Tongue (tissue), 2 donors: Measurements from ENCODE around the gene PIK3C2G. TPM values are rescaled to one million over a fixed set of nuclear protein-coding genes. Genes with fewer than 3 reads are reported as not detected.
A peak's percentile ranks its signal among the peaks of the same experiment; 100 is the strongest.
"Not testable (repeated sequence)": the region's sequence is repeated elsewhere in the genome, so short reads cannot be mapped to it uniquely, and the experiment has no call there.

ENCODE experiments used
- DNase-seq: peaks from one replicate; pipeline ENCODE4 v3.0.0-alpha.2; 2015
- total RNA-seq: library from RNA; depleted of rRNA; stranded (reverse); fragments of >200 nt; gene quantifications from one replicate; pipeline ENCODE4 v1.2.3, GENCODE V29; 2014

Gene PIK3C2G
- total RNA-seq, 1 donor from 2014 or later: 3.6 TPM

DNA sequence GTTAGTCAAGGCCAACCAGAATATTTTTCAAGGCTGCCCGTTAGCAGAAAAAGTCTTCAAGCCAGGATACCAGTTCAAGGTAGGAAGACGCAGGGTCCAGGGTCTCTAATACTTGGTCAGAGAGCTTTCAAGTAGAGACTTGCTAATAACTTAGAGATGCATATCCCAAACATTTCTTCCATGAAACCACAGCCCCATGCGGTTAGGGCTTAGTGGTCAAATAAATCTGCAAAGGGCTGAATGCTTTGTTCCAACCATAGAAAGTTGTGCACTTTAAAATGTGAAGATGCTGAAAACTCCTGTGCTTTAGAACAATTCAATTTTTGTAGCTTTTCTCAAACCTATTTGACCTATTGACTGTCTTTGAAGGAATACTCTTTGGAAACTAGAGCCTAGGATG is 208.9 kb downstream of the PIK3C2G start:
- no peak for DNase-seq

DNA sequence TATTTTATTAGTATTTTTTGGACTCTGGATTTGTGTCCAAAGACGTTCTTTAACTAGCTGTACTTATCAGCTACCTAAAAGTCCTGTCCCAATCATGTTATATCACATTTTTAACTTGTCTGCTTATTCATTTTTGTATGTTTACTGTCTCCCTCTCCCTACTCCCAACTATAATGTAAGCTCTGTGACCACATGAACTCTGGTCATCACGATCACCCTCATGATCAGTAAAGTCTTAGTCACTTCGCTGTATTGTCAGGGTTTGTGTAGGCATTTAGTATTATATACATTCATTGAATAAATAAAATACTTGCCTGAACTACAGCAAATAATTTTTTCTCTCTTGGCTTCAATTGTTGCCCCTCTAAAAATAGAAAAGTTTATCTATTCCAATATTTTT is 211.0 kb downstream of the PIK3C2G start:
- DNase-seq: no peak

DNA sequence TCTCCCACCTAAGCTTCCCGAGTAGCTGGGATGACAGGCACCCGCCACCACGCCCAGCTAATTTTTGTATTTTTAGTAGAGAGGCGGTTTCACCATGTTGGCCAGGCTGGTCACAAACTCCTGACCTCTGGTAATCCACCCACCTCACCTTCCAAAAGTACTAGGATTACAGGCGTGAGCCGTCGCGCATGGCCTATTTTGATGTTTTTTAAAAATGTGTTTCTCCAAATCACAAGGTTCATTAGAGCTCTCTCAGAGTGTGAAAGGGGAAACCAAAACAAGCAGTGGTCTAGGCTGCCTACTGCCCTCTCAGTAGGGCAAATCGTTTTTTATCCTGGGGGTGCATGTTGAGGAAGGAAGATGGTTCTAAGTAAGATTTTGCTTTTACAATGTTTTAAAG is 211.5 kb downstream of the PIK3C2G start:
- no peak for DNase-seq

DNA sequence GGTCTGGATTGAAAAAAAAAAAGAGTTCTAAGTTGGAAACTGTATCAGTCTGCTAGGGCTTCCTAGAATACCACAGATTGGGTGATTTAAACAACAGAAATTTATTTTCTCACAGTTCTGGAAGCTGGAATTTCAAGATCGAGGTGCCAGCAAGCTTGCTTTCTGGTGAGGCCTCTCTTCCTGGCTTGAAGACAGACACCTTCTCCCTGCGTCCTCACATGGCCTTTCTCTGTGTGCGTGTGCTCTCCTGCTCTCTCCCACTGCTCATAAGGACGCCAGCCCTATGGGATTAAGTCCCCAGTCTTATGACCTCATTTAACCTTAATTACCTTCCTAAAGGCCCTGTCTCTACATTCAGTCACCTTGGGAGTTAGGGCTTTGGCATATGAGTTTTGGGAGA is 215.5 kb downstream of the PIK3C2G start:
- no peak for DNase-seq

DNA sequence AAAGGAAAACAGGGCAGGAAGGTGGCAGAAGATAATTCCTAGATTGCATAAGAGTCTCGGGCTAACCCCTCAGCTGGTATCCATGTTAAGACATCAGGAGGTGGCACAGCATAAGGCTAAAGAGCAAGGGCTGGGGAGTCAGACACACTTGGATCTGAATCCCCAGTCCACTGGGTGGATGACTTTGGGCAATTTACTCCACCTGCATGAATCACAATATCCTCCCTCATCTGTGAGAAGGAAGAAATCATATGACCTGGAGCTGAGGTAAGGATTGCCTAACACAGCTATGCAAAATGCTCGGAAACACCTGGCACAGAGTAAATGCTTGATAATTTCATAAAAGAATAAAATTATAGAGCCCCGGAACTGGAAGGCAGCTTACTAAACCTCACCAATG is 217.9 kb downstream of the PIK3C2G start:
- DNase-seq: no peak

DNA sequence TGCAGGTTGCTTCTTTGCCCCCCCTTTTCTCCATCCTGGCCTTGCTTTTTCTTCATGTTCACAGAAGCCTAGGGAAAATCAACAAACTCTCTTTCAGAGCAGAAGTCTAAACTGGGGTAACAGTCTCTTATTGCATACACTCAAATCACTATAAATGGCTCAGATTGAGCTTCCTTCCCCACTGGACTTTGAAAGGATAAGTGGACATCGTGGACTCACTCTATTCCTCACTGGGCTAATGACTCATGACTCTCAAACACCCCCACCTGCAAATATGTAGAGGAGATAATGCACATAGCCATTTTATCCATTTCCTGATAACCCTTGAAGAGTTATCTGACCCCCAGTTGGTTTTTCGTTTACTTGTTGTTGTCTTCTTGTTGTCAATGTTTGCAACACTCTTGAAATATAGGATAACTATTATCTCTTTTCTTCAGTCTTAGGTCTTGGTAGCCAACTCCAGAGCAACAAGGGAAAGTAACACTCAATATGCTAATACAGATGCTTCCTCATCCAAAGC is 221.3 kb downstream of the PIK3C2G start:
- DNase-seq: no peak

DNA sequence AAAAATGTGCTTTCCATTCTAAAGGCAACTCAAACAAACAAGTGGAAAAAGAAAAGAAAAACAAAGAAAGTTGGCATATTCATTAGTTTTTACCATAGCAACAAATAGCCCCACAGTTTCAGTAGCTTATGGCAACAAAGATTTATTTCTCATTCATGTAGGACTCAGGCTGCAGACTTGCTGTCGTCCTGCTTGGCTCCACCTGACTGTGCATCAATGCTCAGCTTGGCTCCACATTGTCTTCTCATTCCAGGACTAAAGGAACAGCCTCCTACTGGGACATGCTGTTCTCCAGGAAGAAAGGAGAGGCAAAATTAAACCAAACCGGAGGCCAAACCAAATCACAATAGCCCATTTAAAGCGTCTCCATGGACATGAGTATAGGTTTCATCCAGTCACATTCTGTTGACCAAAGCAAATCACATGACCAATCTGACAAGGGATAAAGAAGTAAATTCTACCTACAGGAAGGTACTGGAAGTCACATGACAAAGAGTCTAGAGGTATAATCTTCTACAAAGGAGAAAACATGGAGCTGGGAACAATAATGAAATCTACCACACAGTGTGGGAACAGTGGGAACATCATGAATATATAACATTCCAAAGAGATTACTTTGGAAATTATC is 222.5 kb downstream of the PIK3C2G start:
- no peak for DNase-seq

DNA sequence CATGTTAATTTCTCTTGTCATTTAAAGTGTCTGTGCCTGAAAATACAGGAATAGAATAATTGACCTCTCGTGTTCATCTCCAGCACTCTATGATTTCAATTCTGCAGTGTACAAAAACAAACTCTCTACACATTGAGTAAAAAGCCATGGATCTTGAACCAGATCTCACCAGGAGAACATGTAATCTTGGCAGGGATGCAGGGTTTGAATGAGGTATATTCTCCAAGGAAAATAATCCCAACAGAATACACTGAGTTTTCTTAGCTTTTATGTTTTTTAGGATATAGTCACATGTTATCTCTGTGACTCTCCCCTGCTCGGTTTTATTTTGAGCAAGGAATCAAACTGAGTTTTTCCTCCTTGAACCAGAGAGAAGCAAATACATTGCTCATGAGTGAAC is 224.7 kb downstream of the PIK3C2G start:
- no peak for DNase-seq

DNA sequence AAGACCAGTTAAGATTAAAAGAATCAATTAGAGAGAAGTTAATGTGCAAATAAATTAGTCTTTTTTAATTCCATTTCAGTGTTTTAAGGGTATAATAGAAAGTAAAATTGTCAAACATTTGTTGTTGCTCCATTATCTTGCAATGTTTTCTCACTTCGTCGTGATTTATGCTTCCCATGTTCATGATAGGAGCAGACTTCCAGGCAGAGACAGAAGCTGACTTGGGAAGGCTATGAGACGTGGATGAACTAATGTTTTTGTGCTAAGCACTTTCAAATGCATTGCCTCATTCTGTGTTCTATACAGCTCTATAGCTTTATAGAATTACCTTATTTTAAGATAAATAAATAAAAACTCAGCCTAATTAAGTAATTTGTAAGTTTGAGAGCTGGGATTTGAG is 226.2 kb downstream of the PIK3C2G start:
- DNase-seq: no peak

DNA sequence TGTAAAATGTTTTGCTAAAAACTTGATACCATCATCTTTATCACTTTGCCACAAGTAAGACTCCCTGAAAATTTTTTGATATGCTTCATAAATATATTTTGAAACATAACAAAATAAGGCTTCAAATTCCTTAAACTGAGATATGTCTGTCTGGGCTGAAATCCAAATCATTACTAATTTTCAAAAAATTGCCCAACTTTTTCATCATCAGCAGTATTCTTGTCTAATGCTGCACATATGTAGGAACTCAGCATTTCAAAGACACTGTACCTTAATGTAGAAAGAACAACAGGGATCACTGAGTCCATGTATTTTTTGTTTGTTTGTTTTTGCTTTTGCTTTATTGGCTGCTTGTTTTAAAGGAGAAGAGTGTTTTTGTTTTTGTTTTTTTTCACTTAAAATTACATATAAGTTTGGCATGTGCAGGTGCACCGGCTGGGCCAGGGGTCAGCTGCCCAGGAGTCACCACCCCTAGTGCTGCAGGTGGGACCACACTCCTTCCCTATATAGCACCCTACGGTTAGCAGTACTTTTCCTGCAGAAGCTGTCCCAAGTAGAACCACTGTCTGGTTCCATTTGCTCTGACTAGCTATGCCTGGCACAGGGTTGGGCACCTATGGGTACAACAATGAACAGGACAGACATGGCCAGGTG is 231.2 kb downstream of the PIK3C2G start:
- DNase-seq: no peak

DNA sequence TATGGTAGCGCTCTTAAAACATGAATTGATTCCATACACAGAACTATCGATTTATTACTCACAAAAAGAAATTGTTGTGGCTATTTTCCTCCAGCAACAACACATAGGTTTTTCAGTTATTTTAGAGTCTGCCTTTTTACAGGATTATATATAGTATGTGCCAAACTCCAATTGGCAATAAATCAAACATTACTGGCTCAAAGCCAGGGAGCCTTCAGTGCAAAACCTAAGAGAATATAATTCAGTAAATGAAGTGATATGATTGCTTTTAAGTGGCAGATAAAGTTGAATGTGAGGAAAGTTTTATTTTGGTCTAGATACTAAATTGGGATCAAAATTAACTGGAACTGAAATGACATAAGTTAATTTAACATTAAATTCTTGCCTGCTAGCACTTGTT is 234.8 kb downstream of the PIK3C2G start:
- DNase-seq: peak; percentile 19

DNA sequence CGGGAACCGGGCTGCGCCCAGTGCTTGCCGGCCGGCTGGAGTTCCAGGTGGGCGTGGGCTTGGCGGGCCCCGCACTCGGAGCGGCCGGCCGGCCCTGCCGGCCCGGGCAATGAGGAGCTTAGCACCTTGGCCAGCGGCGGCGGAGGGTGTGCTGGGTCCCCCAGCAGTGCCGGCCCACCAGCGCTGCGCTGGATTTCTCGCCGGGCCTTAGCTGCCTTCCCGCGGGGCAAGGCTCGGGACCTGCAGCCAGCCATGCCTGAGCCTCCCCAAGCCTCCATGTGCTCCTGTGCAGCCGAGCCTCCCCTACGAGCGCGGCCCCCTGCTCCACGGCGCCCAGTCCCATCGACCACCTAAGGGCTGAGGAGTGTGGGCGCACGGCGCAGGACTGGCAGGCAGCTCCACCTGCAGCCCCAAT is 238.8 kb downstream of the PIK3C2G start:
- not testable (repeated sequence) for DNase-seq

DNA sequence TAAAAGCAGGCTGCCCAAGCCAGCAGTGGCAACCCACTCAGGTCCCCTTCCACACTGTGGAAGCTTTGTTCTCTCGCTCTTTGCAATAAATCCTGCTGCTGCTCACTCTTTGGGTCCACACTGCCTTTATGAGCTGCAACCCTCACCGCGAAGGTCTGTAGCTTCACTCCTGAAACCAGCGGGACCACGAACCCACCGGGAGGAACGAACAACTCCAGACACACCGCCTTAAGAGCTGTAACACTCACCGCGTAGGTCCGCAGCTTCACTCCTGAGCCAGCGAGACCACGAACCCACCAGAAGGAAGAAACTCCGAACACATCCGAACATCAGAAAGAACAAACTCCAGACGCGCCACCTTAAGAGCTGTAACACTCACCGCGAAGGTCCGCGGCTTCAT is 239.4 kb downstream of the PIK3C2G start:
- not testable (repeated sequence) for DNase-seq

DNA sequence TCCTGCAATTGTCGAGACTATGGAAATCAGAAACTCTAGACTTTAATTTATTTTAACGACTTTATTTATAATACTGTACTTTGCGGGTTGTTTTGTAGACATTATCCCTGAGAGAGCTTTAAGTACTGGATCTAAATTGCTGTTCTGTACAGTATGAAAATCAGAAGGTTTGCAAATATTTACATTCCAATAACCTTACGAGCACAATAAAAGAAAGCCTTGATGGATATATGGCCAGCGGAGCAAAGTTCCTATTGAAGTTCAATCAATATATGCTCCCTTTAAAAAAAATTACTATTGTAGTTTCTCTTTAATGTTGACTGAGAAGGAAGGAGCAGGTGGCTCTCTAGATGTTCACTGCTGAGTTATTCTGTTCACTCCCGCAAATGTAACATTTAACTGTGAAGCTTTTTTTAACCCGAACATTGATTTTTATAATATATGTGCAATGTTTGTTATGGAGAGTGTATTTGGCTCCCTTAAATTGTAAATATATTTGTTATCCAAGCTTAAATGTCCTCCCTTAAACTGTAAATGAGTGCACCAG is 241.2 kb downstream of the PIK3C2G start:
- no peak for DNase-seq

DNA sequence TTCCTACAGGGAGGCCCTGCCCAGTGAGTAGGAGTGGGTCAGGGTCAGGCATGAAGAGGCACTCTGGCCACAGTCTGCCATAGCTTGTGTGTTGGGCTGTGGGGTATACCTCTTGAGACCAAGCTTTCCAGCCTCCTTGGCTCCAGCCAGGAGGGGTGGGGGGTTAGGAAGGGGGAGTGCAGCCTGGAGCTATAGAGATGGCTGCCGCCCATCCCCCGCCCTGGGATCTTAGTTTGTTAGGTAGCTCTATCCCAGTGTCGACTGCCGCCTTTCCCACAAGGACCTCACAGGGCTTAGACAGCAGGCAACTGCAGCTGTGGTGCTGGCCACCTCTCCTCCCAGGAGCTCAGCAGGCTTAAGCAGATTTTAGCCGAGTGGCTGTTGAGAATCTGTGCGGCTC is 260.1 kb downstream of the PIK3C2G start:
- DNase-seq: no peak

DNA sequence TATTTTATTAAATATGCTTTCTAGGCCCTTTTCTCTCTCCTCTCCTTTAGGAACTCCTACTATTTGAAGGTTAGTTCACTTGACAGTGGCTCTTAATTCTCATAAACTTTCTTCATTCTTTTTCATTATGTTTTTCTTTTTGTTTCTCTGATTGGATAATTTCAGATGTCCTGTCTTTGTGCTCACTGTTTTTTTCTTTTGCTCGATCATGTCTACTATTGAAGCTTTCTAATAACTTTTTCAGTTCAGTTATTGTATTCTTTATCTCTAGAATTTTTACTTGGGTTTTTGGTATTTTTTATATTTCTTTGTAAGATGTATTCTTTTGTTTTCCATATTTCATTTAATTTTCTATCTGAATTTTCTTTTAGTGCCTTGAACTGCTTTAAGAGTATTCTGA is 261.5 kb downstream of the PIK3C2G start:
- no peak for DNase-seq

DNA sequence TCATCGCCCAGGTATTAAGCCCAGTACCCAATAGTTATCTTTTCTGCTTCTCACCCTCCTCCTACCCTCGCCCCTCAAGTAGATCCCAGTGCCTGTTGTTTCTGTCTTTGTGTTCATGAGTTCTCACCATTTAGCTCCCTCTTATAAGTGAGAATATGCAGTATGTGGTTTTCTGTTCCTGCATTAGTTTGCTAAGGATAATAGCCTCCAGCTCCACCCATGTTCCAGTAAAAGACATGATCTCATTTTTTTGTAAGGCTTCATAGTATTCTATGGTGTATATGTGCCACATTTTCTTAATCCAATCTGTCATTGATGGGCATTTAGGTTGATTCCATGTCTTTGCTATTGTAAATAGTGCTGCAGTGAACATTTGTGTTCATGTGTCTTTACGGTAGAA is 281.2 kb downstream of the PIK3C2G start:
- not testable (repeated sequence) for DNase-seq

DNA sequence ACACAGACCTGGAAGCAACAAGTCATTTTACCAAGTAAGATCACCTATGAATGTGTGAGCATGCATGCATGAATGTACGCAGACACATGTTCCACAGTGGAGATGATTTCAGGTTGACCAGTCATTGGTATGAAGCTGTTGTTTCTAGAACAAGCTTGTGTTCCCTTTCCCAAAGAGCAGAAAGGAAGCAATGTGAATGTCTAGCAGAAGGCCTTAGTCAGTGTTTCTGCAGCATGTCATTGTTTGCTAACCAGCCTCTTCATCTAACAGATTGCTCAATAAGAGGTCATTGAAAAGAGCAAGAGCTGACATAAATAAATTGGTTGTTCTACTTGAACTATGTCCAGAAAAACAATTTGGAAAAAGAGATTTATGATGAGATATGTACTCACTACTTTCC is 285.1 kb downstream of the PIK3C2G start:
- no peak for DNase-seq

DNA sequence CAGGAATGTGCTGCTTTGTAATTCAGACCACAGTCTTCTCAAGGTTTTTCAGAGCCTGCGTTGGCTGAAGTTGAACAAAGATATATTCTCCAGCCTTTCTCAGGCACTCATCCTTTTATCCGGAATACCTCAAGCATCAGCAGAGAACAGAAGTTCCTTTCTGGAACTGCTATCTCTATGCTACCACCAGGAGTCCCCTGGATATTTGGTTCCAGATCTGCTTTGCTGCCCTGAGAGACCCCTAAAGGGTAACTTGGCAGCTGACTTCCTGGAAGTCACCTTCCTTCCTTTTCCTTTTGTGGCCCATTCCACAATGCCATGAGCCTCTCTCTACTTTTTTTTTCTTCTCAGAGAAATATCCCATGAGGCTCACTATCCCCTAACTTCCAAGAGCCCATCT is 288.3 kb downstream of the PIK3C2G start:
- DNase-seq: no peak

DNA sequence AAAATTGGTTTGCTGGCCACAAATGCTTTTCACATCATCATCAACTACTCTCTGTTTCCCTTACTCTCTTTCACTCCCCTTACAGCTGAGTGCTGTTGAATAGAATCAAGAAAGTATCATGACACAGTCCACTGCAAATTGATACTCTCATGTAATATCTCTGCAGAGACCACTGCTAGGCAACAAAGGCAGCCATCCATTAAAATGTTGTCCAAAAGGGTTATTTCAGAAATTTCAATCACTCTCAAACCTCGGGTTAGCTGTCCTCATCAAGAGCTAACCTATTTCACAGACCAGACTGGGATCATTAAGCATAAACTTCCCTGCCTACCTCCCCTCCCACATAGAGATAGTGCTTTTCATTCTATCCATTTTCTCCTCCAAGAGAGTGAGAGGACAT is 289.8 kb downstream of the PIK3C2G start:
- DNase-seq: no peak

DNA sequence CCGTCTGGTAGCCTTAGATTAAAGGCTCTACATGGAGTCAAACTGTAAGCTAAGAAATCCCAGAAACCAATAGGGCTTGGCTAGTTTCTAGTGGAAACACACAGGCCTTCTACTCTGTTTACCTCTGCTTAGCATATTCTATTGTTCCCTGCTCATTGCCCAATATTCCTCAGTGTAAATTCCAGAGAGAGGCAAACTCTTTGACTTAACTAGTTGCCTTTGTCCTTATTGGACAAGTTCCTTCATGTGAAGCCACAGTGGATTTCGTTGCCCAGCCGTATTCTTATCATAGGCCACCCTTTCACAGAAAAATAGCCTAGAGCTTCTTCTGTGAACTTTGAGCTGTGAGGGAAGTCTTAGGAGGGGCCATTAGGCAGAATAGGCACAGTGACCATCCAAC is 290.4 kb downstream of the PIK3C2G start:
- DNase-seq: no peak

DNA sequence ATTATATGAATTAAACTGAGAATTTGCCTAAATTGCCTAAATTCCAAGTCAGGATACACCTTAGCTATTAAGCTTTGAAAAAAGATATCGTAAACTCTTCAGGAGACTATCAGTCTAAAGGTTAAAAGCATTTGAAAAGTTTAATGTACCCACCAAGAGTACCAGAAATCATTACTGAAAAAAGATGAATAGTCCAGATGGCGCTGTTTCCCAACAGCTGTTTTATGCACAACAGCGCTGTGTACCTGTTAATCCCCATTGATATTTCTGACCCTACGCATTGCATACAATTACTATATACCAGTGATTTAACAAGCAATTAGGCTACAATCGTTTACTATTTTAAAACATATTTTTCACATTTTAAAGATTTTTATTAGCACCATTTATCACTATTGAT is 291.5 kb downstream of the PIK3C2G start:
- no peak for DNase-seq

DNA sequence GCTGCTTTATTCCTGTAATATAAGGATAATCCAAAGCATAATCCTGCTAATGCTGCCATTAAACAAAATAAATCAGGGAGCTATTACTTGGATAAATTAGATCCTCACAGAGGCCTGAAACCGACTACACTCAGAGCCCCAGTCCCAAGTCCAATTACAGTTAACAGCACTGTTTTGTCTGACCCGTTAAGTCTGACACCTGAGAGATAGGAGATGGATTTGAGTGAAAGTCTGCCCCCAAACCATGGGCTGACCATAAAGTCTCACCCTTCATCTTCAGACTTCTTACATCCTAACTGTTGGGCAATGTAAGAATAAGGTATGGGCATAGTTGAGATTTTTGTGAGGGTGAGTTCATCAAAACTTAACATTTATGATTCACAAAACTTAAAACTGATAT is 294.8 kb downstream of the PIK3C2G start:
- DNase-seq: no peak

DNA sequence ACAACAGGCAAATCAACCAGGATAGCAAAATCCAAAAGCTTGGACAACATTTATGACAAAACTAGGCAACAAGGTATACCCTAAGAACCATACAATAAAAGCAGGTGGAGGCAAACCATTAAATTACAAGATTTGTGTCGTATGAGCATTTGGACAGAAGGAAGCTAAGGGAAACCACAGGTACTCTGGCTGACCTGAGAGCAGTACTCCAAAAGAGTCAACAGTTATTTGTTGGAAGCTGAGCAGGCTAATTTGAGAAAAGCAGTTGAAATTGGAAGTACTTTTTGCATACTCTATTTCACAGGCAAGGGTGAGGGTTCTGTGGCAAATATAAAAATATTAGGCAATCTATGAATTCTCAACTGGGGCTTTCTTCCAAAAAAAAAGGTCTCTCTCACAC is 297.9 kb downstream of the PIK3C2G start:
- no peak for DNase-seq
